GM19324 (cell line): ENCODE results near the gene DUSP10.

Experiments used
- ATAC-seq: cut with Tn5 transposase; IDR thresholded peaks from one replicate; pipeline ENCODE4 v1.9.1; 2021; ENCODE audit warnings: mild to moderate bottlenecking, moderate library complexity; ENCODE audit not compliant: unreplicated experiment, low FRiP score

DUSP10 gene

GRCh38 chr1:221715321-221716169, 26.3 kb downstream of the DUSP10 start:
- no peak for ATAC-seq

GRCh38 chr1:221714227-221715152, 27.4 kb downstream of the DUSP10 start:
- no peak for ATAC-seq

- peak; percentile 56 for ATAC-seq
These were observed 29.0 kb downstream of the DUSP10 start for GRCh38 chr1:221712776-221713431.

GRCh38 chr1:221712198-221712684, 29.6 kb downstream of the DUSP10 start:
- ATAC-seq = no peak

- no peak for ATAC-seq
These were observed 30.2 kb downstream of the DUSP10 start for GRCh38 chr1:221711656-221712055.

- ATAC-seq = no peak
These were observed 30.8 kb downstream of the DUSP10 start for GRCh38 chr1:221711063-221711577.

- no peak for ATAC-seq
These were observed 32.0 kb downstream of the DUSP10 start for GRCh38 chr1:221709854-221710253.

- no peak for ATAC-seq
These were observed 32.9 kb downstream of the DUSP10 start for GRCh38 chr1:221708987-221709386.

GRCh38 chr1:221708076-221708571, 33.8 kb downstream of the DUSP10 start:
- ATAC-seq = peak; percentile 51

- ATAC-seq = no peak
These were observed 34.9 kb downstream of the DUSP10 start for GRCh38 chr1:221706876-221707582.

- ATAC-seq = no peak
These were observed 35.7 kb downstream of the DUSP10 start for GRCh38 chr1:221706191-221706590.

- no peak for ATAC-seq
These were observed 37.6 kb downstream of the DUSP10 start for GRCh38 chr1:221704306-221704705.

GRCh38 chr1:221701570-221702186, 40.2 kb downstream of the DUSP10 start:
- ATAC-seq = no peak

- no peak for ATAC-seq
These were observed 40.9 kb downstream of the DUSP10 start for GRCh38 chr1:221700948-221701347.

- no peak for ATAC-seq
These were observed 41.4 kb downstream of the DUSP10 start for GRCh38 chr1:221700536-221700935.

- ATAC-seq = no peak
These were observed 41.8 kb downstream of the DUSP10 start for GRCh38 chr1:221699978-221700519.

- no peak for ATAC-seq
These were observed 42.3 kb downstream of the DUSP10 start for GRCh38 chr1:221699577-221699976.

GRCh38 chr1:221698579-221699349, 43.1 kb downstream of the DUSP10 start:
- ATAC-seq = no peak
